ENCODE results near the gene GJC1. TPM values are rescaled to one million over a fixed set of nuclear protein-coding genes. Genes with fewer than 3 reads are reported as not detected.

Gene GJC1
- total RNA-seq, 1 donor from 2014 or later, result 76.9 TPM

DNA sequence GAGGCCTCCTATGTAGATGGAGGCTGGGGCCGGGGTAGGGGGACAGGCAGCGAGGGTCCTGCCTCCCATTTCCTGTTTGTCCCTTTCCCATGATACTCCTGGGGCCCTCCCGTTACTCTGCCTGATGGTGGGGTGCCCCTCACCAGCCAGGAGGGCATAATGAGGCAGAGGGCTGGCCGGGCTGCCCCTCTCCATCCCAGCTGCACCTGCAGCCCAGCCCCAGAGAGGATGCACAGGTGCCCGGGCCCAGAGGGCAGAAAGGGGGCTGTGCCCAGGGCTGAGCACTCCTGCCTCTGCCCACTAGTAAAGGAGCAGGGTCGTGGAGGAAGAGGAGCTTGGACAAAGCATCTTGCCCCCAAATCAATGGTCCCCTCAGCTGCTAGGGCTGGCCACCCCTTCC lies 60.9 kb downstream of the GJC1 start:
- peaks cover 3% of the 10 kb centered on the region for H3K9me3 Mint-ChIP-seq

DNA sequence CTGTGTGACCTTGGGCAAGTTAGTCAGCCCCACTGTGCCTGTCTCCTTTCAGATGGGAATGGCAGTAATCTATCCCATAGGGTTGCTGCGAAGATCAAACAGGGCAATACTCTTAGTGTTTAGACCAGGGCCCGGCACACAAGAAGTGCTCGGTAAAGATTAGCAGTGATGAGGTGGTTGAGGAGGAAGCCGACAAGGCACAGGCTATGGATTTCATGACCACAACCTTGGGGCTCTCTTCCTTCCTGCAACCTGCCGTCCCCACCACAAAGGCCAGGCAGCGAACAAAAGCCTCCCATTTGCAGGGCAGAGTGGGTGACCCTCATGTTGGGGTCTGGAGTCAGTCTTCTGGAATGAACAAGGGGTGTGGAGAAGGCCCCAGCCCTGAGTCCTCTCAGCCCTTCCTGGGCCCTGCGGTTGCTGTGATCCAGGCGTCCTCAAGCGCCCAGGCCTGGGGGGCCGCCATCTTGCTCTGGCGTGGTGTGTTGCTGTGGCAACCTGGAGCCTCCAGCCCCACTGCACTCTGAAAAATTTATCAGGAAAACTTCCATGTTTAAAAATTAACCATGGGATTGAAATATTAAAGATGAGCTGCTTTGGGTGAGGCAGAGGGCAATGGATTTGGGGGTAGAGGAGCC lies 61.5 kb downstream of the GJC1 start:
- Histone ChIP-seq H3K27me3 (no peaks in the 10 kb centered on the region), H3K4me2 (no peak overlapping the region), H3K36me3 (no peaks in the 10 kb centered on the region), H3K9ac (no peak overlapping the region), H2AFZ (replicated peaks) (no peak overlapping the region), H3K4me1 (peaks cover 13% of the 10 kb centered on the region), H3F3A (ENCODE audit: low read depth) (peaks cover 11% of the 10 kb centered on the region), H3K79me2 (ENCODE audit: low read depth) (no peaks in the 10 kb centered on the region), H3K9me3 (ENCODE audit: low read depth) (no peaks in the 10 kb centered on the region), H4K20me1 (ENCODE audit: low read depth) (no peaks in the 10 kb centered on the region), H3K27ac (no peak overlapping the region), H3K4me3 (no peak overlapping the region)
- TF ChIP-seq, protein P1, sequence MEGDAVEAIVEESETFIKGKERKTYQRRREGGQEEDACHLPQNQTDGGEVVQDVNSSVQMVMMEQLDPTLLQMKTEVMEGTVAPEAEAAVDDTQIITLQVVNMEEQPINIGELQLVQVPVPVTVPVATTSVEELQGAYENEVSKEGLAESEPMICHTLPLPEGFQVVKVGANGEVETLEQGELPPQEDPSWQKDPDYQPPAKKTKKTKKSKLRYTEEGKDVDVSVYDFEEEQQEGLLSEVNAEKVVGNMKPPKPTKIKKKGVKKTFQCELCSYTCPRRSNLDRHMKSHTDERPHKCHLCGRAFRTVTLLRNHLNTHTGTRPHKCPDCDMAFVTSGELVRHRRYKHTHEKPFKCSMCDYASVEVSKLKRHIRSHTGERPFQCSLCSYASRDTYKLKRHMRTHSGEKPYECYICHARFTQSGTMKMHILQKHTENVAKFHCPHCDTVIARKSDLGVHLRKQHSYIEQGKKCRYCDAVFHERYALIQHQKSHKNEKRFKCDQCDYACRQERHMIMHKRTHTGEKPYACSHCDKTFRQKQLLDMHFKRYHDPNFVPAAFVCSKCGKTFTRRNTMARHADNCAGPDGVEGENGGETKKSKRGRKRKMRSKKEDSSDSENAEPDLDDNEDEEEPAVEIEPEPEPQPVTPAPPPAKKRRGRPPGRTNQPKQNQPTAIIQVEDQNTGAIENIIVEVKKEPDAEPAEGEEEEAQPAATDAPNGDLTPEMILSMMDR (IDR thresholded peaks at IDR 0.05), result no peak
- no peak for TF ChIP-seq EZH2 (IDR thresholded peaks at IDR 0.05)
- no peak for TF ChIP-seq EZH2phosphoT487 (IDR thresholded peaks at IDR 0.05)
- Mint-ChIP-seq H3K4me3 (no peak overlapping the region), H3K36me3 (no peaks in the 10 kb centered on the region), H3K27me3 (ENCODE audit: insufficient read depth, low read depth) (peaks cover 9% of the 10 kb centered on the region), H3K27ac (peak overlapping the region; percentile 74), H3K4me1 (peaks cover 13% of the 10 kb centered on the region), H3K9me3 (peaks cover 3% of the 10 kb centered on the region)
- no peak for DNase-seq (ENCODE audit: low spot score)

More for the DNA sequence above, 60.9 kb downstream of the GJC1 start:
- H3K36me3 Mint-ChIP-seq, result no peaks in the 10 kb centered on the region
- H3K4me1 Mint-ChIP-seq, result peaks cover 13% of the 10 kb centered on the region
- Histone ChIP-seq H3K79me2 (ENCODE audit: low read depth) (no peaks in the 10 kb centered on the region), H3K27me3 (no peaks in the 10 kb centered on the region), H3K27ac (no peak overlapping the region), H4K20me1 (ENCODE audit: low read depth) (no peaks in the 10 kb centered on the region), H3K4me2 (no peak overlapping the region), H3F3A (ENCODE audit: low read depth) (peaks cover 11% of the 10 kb centered on the region), H3K4me1 (peaks cover 13% of the 10 kb centered on the region), H2AFZ (replicated peaks) (no peak overlapping the region), H3K36me3 (no peaks in the 10 kb centered on the region), H3K4me3 (no peak overlapping the region), H3K9me3 (ENCODE audit: low read depth) (no peaks in the 10 kb centered on the region), H3K9ac (no peak overlapping the region)
- H3K27me3 Mint-ChIP-seq (ENCODE audit: insufficient read depth, low read depth), result peaks cover 9% of the 10 kb centered on the region
- no peak for TF ChIP-seq EZH2 (IDR thresholded peaks at IDR 0.05)
- TF ChIP-seq EZH2phosphoT487 (IDR thresholded peaks at IDR 0.05), result no peak
- TF ChIP-seq, protein P1 (IDR thresholded peaks at IDR 0.05), result no peak
- H3K4me3 Mint-ChIP-seq, result no peak overlapping the region
- no peak overlapping the region for H3K27ac Mint-ChIP-seq
- no peak for DNase-seq (ENCODE audit: low spot score)

DNA sequence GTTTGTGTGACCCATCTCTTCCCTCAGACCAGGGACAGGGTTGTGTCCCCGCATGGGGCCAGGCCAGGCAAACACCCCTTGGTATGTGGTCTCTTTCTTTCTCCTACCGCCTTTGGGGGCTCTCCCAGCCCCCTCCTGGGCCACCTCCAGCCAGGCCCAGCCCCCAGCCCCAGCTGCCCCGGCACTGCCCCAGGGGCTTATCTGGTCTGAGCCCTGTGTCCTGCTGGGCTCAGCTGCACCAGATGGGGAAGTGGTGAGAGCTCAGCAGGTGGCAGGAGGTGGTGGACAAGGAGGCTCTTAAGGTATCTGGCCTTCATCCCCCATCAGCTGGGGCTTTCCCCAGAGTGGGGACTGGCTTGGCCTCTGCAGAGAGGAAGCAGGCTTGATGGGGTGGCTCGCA lies 62.6 kb downstream of the GJC1 start:
- no peaks in the 10 kb centered on the region for H3K36me3 ChIP-seq
- Mint-ChIP-seq H3K27me3 (ENCODE audit: insufficient read depth, low read depth) (peaks cover 9% of the 10 kb centered on the region), H3K36me3 (no peaks in the 10 kb centered on the region), H3K4me3 (no peak overlapping the region), H3K9me3 (no peaks in the 10 kb centered on the region), H3K4me1 (peaks cover 13% of the 10 kb centered on the region), H3K27ac (no peak overlapping the region)
- peak overlapping the region; percentile 55 for H3K4me2 ChIP-seq
- no peak overlapping the region for H3K9ac ChIP-seq
- no peaks in the 10 kb centered on the region for H3K79me2 ChIP-seq (ENCODE audit: low read depth)
- TF ChIP-seq EZH2 (IDR thresholded peaks at IDR 0.05) (no peak), EZH2phosphoT487 (IDR thresholded peaks at IDR 0.05) (no peak)
- TF ChIP-seq, protein P1 (IDR thresholded peaks at IDR 0.05), result no peak
- H3K27ac ChIP-seq, result no peak overlapping the region
- H3K27me3 ChIP-seq, result no peaks in the 10 kb centered on the region
- no peaks in the 10 kb centered on the region for H4K20me1 ChIP-seq (ENCODE audit: low read depth)
- H2AFZ ChIP-seq (replicated peaks), result no peak overlapping the region
- H3K9me3 ChIP-seq (ENCODE audit: low read depth), result no peaks in the 10 kb centered on the region
- DNase-seq (ENCODE audit: low spot score), result peak; percentile 34
- H3F3A ChIP-seq (ENCODE audit: low read depth), result peaks cover 13% of the 10 kb centered on the region
- no peak overlapping the region for H3K4me3 ChIP-seq
- H3K4me1 ChIP-seq, result peaks cover 13% of the 10 kb centered on the region

Measured in neural progenitor cell (in vitro differentiated cells).